ENCODE data around the gene CDC42SE2. TPM values are rescaled to one million over a fixed set of nuclear protein-coding genes. Genes with fewer than 3 reads are reported as not detected.

The CDC42SE2 gene
- total RNA-seq, 1 experiment from 2014 or later, result 22.5 TPM

DNA sequence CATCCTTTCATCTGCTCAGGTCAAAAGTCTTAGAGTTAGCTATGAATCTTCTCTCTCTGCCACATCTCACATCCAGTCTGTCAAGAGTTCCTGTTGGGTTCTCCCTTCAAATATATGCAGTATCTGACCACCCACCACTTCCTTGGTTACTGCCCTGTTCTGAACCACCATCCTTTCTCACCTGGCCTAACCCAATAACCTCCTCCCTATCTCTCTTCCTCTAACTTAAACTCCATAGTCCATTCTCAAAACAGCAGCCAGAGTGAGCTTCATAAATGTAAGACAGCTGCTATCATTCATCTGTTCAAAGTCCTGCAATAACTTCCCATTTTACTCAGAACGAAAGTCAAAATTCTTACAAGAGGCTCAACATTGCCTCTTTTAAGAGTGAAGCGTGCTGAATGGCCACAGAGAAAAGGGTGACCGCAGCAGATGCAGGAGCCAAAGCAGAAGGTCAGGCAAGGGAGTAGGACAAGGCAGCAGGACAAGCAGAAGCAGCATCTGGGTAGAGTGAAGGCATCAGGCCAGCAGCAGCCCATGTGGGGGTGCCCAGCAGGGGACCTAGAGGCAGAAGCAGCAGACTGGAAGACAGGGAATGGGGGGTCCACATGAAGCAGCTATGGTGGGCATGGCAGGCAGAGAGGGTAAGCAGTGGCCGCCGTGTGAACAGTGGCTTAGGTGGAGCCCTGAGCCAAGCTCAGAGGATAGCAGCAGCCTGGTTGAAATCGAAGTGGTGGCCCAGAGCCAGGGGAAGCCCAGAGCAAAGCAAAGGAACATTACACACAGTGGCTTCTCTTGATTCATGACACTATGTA is 39.3 kb upstream of the CDC42SE2 start:
- Mint-ChIP-seq H3K27ac (no peak overlapping the region), H3K36me3 (no peaks in the 10 kb centered on the region), H3K9me3 (no peaks in the 10 kb centered on the region), H3K4me1 (no peaks in the 10 kb centered on the region), H3K27me3 (ENCODE audit: low read depth) (no peaks in the 10 kb centered on the region), H3K4me3 (no peak overlapping the region)
- ChIA-PET POLR2A (no interaction called here), CTCF (no interaction called here)
- ATAC-seq (no peak; the same call in 1 of the 2 replicates), DNase-seq (ENCODE audit: low spot score) (no peak)
- TF ChIP-seq JAZF1 (CRISPR knock-in tag; IDR thresholded peaks at IDR 0.05), result no peak
- TF ChIP-seq, protein P1, sequence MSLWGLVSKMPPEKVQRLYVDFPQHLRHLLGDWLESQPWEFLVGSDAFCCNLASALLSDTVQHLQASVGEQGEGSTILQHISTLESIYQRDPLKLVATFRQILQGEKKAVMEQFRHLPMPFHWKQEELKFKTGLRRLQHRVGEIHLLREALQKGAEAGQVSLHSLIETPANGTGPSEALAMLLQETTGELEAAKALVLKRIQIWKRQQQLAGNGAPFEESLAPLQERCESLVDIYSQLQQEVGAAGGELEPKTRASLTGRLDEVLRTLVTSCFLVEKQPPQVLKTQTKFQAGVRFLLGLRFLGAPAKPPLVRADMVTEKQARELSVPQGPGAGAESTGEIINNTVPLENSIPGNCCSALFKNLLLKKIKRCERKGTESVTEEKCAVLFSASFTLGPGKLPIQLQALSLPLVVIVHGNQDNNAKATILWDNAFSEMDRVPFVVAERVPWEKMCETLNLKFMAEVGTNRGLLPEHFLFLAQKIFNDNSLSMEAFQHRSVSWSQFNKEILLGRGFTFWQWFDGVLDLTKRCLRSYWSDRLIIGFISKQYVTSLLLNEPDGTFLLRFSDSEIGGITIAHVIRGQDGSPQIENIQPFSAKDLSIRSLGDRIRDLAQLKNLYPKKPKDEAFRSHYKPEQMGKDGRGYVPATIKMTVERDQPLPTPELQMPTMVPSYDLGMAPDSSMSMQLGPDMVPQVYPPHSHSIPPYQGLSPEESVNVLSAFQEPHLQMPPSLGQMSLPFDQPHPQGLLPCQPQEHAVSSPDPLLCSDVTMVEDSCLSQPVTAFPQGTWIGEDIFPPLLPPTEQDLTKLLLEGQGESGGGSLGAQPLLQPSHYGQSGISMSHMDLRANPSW (CRISPR knock-in tag; conservative IDR thresholded peaks at IDR 0.05; ENCODE audit: low read depth), result no peak
- TF ChIP-seq, protein P2, sequence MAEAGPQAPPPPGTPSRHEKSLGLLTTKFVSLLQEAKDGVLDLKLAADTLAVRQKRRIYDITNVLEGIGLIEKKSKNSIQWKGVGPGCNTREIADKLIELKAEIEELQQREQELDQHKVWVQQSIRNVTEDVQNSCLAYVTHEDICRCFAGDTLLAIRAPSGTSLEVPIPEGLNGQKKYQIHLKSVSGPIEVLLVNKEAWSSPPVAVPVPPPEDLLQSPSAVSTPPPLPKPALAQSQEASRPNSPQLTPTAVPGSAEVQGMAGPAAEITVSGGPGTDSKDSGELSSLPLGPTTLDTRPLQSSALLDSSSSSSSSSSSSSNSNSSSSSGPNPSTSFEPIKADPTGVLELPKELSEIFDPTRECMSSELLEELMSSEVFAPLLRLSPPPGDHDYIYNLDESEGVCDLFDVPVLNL (CRISPR knock-in tag; IDR thresholded peaks at IDR 0.05; ENCODE audit: borderline replicate concordance, low read depth), result no peak
- TF ChIP-seq ZNF317 (CRISPR knock-in tag; IDR thresholded peaks at IDR 0.05; ENCODE audit: borderline replicate concordance, low read depth), result no peak
- TF ChIP-seq, protein P3, sequence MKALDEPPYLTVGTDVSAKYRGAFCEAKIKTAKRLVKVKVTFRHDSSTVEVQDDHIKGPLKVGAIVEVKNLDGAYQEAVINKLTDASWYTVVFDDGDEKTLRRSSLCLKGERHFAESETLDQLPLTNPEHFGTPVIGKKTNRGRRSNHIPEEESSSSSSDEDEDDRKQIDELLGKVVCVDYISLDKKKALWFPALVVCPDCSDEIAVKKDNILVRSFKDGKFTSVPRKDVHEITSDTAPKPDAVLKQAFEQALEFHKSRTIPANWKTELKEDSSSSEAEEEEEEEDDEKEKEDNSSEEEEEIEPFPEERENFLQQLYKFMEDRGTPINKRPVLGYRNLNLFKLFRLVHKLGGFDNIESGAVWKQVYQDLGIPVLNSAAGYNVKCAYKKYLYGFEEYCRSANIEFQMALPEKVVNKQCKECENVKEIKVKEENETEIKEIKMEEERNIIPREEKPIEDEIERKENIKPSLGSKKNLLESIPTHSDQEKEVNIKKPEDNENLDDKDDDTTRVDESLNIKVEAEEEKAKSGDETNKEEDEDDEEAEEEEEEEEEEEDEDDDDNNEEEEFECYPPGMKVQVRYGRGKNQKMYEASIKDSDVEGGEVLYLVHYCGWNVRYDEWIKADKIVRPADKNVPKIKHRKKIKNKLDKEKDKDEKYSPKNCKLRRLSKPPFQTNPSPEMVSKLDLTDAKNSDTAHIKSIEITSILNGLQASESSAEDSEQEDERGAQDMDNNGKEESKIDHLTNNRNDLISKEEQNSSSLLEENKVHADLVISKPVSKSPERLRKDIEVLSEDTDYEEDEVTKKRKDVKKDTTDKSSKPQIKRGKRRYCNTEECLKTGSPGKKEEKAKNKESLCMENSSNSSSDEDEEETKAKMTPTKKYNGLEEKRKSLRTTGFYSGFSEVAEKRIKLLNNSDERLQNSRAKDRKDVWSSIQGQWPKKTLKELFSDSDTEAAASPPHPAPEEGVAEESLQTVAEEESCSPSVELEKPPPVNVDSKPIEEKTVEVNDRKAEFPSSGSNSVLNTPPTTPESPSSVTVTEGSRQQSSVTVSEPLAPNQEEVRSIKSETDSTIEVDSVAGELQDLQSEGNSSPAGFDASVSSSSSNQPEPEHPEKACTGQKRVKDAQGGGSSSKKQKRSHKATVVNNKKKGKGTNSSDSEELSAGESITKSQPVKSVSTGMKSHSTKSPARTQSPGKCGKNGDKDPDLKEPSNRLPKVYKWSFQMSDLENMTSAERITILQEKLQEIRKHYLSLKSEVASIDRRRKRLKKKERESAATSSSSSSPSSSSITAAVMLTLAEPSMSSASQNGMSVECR (CRISPR knock-in tag; IDR thresholded peaks at IDR 0.05; ENCODE audit: borderline replicate concordance), result no peak
- TF ChIP-seq, protein P4, sequence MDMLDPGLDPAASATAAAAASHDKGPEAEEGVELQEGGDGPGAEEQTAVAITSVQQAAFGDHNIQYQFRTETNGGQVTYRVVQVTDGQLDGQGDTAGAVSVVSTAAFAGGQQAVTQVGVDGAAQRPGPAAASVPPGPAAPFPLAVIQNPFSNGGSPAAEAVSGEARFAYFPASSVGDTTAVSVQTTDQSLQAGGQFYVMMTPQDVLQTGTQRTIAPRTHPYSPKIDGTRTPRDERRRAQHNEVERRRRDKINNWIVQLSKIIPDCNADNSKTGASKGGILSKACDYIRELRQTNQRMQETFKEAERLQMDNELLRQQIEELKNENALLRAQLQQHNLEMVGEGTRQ (CRISPR knock-in tag; IDR thresholded peaks at IDR 0.05), result no peak

- Mint-ChIP-seq H3K27ac (no peak overlapping the region), H3K27me3 (ENCODE audit: low read depth) (no peaks in the 10 kb centered on the region), H3K9me3 (no peaks in the 10 kb centered on the region), H3K4me3 (no peak overlapping the region), H3K4me1 (peaks cover 5% of the 10 kb centered on the region; the same call in 1 of the 2 replicates), H3K36me3 (no peaks in the 10 kb centered on the region)
- DNase-seq (ENCODE audit: low spot score), result no peak
- ATAC-seq, result no peak
- ChIA-PET CTCF (no interaction called here), POLR2A (no interaction called here)
- TF ChIP-seq JAZF1 (CRISPR knock-in tag; IDR thresholded peaks at IDR 0.05) (no peak), PRDM15 (CRISPR knock-in tag; IDR thresholded peaks at IDR 0.05) (no peak), CREB1 (CRISPR knock-in tag; IDR thresholded peaks at IDR 0.05) (no peak), SMAD3 (CRISPR knock-in tag; IDR thresholded peaks at IDR 0.05; ENCODE audit: borderline replicate concordance) (no peak), ZNF121 (CRISPR knock-in tag; IDR thresholded peaks at IDR 0.05) (no peak), EMX1 (CRISPR knock-in tag; IDR thresholded peaks at IDR 0.05) (no peak), E2F5 (CRISPR knock-in tag; IDR thresholded peaks at IDR 0.05) (no peak), ZNF416 (CRISPR knock-in tag; IDR thresholded peaks at IDR 0.05) (no peak), MAX (CRISPR knock-in tag; IDR thresholded peaks at IDR 0.05) (no peak), GTF2I (CRISPR knock-in tag; conservative IDR thresholded peaks at IDR 0.05) (no peak), FOXP1 (CRISPR knock-in tag; IDR thresholded peaks at IDR 0.05; ENCODE audit: borderline replicate concordance) (no peak), ZNF232 (CRISPR knock-in tag; IDR thresholded peaks at IDR 0.05) (no peak)
These were observed 38.4 kb upstream of the CDC42SE2 start for GRCh38 chr5:131225282-131225974.
